ENCODE measurements around the gene ATP6AP2. TPM values are rescaled to one million over a fixed set of nuclear protein-coding genes. Genes with fewer than 3 reads are reported as not detected.
"Not testable (repeated sequence)": the region's sequence is repeated elsewhere in the genome, so short reads cannot be mapped to it uniquely, and the experiment has no call there.

Gene ATP6AP2
- total RNA-seq, 2 donors from 2014 or later, result 84.1 to 118 TPM

DNA sequence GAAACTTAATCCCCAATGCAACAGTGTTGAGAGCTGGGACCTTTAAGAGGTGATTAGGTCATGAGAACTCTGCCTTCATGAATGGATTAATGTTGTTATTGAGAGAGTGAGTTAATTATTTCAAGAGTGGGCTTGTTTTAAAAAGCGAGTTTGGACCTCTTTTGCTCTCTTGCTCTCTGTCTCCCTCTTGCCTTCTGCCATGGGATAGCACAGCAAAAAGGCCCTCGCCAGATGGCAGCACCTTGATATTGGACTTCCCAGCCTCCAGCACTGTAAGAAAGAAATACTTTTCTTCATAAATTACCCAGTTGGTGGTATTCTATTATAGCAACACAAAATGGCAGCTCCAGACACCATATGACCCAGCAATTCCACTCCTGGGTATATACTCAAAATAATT, 7.0 kb upstream of the ATP6AP2 start:
- TF ChIP-seq POLR2A (IDR thresholded peaks at IDR 0.05), result no peak
- TF ChIP-seq CTCF (IDR thresholded peaks at IDR 0.05), result peak in 1 of 4 experiments; percentile 17
- TF ChIP-seq POLR2AphosphoS5 (IDR thresholded peaks at IDR 0.05), result no peak
- Histone ChIP-seq H3K36me3 (no peaks in the 10 kb centered on the region), H3K4me1 (replicated peaks) (no peaks in the 10 kb centered on the region), H3K4me3 (no peak overlapping the region), H3K27ac (no peak overlapping the region), H3K9me3 (no peaks in the 10 kb centered on the region), H3K27me3 (replicated peaks; ENCODE audit: insufficient read depth) (no peaks in the 10 kb centered on the region)
- 56% methylated on average over 2 of the region's 2 CpGs for WGBS
- DNase-seq (ENCODE audit: low spot score), result no peak
- intact Hi-C loops (cut with DNase I), result no loop called here

DNA sequence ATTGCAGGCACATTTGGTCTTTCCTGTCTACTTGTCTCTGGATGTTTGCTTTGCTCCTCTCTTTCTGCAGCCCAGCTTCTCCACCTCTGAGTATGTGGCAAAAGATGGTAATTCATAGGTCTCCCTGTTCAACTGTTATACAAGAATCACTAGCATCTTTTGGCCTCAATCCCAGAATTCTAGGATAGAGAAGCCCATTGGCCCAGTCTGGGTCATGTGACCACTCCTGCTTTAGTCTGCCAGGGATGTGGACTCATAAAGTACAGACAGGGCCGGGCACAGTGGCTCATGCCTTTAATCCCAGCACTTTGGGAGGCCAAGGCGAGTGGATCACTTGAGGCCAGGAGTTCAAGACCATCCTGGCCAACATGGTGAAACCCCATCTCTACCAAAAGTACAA, 5.4 kb upstream of the ATP6AP2 start:
- intact Hi-C loops (cut with DNase I); H3K27me3 ChIP-seq (replicated peaks; ENCODE audit: insufficient read depth); H3K4me1 ChIP-seq (replicated peaks); H3K36me3 ChIP-seq; H3K27ac ChIP-seq; H3K9me3 ChIP-seq; H3K4me3 ChIP-seq: not testable (repeated sequence)
- peak; percentile 6 for DNase-seq (ENCODE audit: low spot score)
- 13% methylated on average over 2 of the region's 2 CpGs for WGBS

DNA sequence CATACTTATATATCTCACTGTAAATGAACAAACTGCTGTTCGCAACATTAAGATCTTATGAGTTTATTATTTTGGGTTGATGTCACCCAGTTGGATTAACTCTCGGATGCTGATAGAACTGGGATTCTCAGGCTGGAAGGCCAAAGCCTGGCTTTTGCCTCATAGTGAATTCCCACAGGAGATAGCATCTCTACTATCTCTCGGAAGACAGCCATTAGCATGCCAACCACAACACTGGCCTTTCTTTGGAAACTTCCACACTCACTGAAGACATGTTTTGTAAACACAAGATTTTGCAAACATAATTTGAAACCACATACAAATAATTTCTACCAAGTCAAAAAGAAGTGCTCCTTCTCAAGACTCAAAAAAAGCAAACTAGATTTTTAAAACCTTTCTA, 4.5 kb upstream of the ATP6AP2 start:
- H3K36me3 ChIP-seq, result no peaks in the 10 kb centered on the region
- no peak for DNase-seq (ENCODE audit: low spot score)
- TF ChIP-seq POLR2AphosphoS5 (IDR thresholded peaks at IDR 0.05) (no peak), CTCF (IDR thresholded peaks at IDR 0.05) (no peak), POLR2A (IDR thresholded peaks at IDR 0.05) (no peak)
- no peaks in the 10 kb centered on the region for H3K4me1 ChIP-seq (replicated peaks)
- no peak overlapping the region for H3K27ac ChIP-seq
- no peaks in the 10 kb centered on the region for H3K9me3 ChIP-seq
- 75% methylated on average over 3 of the region's 3 CpGs for WGBS
- H3K4me3 ChIP-seq, result no peak overlapping the region
- no peaks in the 10 kb centered on the region for H3K27me3 ChIP-seq (replicated peaks; ENCODE audit: insufficient read depth)
- intact Hi-C loops (cut with DNase I), result no loop called here

DNA sequence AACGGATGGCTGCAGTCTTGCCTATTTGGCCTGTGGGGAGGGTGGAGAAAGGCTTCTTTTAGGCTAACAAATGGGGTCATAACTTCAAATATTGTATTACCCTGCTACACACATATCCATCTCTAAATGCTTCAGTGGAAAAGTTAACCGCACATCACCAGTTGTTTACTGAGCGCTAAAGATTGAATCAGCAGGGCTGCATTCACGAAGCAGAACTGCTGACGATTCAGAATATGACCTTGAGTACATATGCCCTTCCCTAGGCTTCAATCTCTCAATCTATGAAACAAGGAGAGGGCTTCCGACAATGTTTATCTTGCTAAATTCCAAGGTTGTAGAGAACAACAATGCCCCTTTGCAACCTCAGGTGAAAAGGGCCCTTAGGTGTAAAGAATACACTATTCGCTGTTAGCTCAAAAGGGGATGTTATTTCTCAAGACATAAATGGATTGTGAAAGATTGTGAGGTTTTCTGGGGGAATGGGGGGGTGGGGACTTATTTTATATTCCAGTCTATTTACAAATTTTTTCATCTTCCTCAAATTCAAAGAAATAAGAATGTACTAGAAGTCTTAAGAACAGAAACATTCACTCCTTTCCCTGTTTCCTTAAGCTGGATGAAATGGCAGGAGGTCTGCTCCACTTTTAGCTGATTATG, 2.6 kb upstream of the ATP6AP2 start:
- intact Hi-C loops (cut with DNase I), result no loop called here
- DNase-seq (ENCODE audit: low spot score), result no peak
- H3K9me3 ChIP-seq, result no peaks in the 10 kb centered on the region
- 64% methylated on average over 7 of the region's 7 CpGs for WGBS
- no peaks in the 10 kb centered on the region for H3K36me3 ChIP-seq
- H3K4me3 ChIP-seq, result no peak overlapping the region
- H3K4me1 ChIP-seq (replicated peaks), result no peaks in the 10 kb centered on the region
- H3K27me3 ChIP-seq (replicated peaks; ENCODE audit: insufficient read depth), result no peaks in the 10 kb centered on the region
- no peak overlapping the region for H3K27ac ChIP-seq
- TF ChIP-seq POLR2A (IDR thresholded peaks at IDR 0.05), result no peak
- TF ChIP-seq CTCF (IDR thresholded peaks at IDR 0.05), result no peak
- TF ChIP-seq POLR2AphosphoS5 (IDR thresholded peaks at IDR 0.05), result no peak

GRCh38 chrX:40579141-40579540, 1.6 kb upstream of the ATP6AP2 start:
- TF ChIP-seq CTCF (IDR thresholded peaks at IDR 0.05), result no peak
- TF ChIP-seq POLR2A (IDR thresholded peaks at IDR 0.05), result no peak
- no peak for TF ChIP-seq POLR2AphosphoS5 (IDR thresholded peaks at IDR 0.05)
- Histone ChIP-seq H3K9me3 (no peaks in the 10 kb centered on the region), H3K4me1 (replicated peaks) (no peaks in the 10 kb centered on the region), H3K4me3 (no peak overlapping the region), H3K36me3 (no peaks in the 10 kb centered on the region), H3K27ac (no peak overlapping the region), H3K27me3 (replicated peaks; ENCODE audit: insufficient read depth) (no peaks in the 10 kb centered on the region)
- 86% methylated on average over 3 of the region's 3 CpGs for WGBS
- intact Hi-C loops (cut with DNase I), result no loop called here
- no peak for DNase-seq (ENCODE audit: low spot score)
